NCI-H774 (cell line): ENCODE data around the gene MYH9.

Experiments used
- DNase-seq: peaks from one replicate; lab custom pipeline; 2025; lab: John Stamatoyannopoulos, UW

Gene MYH9

GRCh38 chr22:36348760-36349159 lies 39.0 kb downstream of the MYH9 start:
- no peak for DNase-seq

DNA sequence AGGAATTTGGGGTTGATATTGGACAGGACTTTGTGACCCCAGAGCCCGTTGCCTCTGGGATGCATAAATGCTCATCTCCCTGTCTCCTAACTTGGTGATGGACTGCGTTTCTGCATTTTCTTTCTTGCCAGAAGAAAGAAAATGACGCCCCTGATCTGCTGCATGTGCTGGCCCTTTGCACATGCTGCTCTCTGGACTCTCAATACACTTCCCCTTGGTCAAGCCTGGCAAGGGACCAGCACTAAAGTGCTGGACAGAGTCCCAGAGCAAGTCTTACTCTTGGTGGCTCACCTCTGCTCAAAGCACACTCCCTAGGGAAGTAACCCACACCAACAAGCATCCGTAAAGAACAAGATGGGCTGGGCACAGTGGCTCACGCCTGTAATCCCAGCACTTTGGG lies 40.7 kb downstream of the MYH9 start:
- DNase-seq: no peak

GRCh38 chr22:36344106-36344827 lies 43.5 kb downstream of the MYH9 start:
- DNase-seq: no peak

- DNase-seq: no peak
Observed at GRCh38 chr22:36343720-36344105, 44.1 kb downstream of the MYH9 start.

GRCh38 chr22:36343070-36343719 lies 44.6 kb downstream of the MYH9 start:
- no peak for DNase-seq

DNA sequence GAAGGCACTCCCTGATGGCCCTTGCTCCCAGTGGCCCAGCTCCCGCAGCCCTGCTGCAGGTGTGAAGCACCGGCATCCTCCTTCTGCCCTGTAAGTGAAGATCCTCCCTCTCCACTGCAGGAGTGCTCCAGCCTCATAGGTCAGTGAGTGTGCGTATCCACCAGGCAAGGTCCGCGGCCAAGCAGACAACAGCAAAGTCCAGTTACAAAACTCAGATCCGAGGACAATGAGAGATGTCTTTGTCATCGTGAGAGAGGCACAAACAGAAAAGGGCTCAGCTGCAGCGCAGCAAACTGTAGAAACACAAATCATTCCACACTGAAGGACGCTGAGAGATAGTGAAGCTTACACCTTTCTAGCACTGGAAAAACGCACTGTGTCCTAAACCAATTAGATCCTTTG lies 46.1 kb downstream of the MYH9 start:
- no peak for DNase-seq

DNA sequence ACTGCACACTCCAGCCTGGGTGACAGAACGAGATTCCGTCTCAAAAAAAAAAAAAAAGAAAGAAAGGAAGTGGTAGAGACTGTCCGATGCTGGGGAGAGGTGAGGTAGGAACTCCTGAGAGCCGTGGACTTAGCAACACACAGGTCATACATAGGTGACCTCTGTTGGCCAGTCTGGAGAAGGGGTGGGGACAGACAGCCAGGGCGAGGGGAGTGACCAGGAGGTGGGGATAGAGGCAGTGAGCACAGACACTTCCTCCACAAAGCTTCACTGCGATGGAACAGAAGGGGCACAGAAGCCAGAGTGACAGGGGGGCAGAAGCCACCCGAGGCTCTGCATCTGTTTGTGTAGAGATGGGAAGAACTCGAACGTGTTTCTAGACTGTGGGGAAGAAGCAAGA lies 47.1 kb downstream of the MYH9 start:
- DNase-seq: no peak

GRCh38 chr22:36339171-36340065 lies 48.3 kb downstream of the MYH9 start:
- DNase-seq: no peak

GRCh38 chr22:36337365-36338130 lies 50.2 kb downstream of the MYH9 start:
- no peak for DNase-seq

GRCh38 chr22:36336246-36337182 lies 51.3 kb downstream of the MYH9 start:
- DNase-seq: no peak

- no peak for DNase-seq
Observed at GRCh38 chr22:36335621-36336020, 52.1 kb downstream of the MYH9 start.

DNA sequence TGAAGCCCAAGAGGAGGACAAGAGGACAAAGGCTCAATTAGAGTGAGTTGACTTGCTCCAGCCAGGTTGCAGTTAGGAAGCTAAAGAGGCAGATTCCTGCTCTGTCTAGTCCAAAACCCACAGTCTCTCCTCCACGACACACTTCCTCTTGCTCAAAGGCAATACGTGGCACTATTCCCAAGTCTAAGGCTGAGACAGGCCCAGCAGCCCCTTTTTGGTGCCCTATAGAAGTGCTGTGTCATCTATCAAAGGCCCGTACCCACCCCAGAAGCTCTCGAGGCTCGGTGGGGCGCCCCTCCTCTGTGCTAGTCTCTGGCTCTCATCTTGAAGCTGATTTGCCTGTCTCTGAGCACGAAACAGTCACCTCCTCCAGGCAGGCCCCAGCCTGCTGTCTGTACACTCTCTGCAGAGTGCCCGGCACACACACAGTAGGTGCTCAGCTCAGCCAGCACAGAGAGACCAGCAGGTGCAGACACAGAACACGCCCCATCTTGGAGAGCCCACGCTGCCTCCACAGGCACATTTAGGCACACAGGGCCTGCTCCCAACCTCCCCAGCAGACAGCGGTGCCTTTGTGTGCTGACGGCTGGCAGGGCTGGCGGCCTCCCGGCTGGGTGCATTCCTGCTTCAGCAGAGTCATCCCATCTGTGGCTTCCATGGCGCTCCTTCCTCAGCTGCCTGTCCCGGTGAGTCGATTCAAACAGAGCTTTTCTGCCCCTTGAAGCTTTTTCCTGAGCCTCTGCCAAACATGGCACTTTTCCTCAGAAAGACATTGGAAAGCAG lies 52.8 kb downstream of the MYH9 start:
- DNase-seq: no peak

GRCh38 chr22:36334081-36334820 lies 53.5 kb downstream of the MYH9 start:
- no peak for DNase-seq

DNA sequence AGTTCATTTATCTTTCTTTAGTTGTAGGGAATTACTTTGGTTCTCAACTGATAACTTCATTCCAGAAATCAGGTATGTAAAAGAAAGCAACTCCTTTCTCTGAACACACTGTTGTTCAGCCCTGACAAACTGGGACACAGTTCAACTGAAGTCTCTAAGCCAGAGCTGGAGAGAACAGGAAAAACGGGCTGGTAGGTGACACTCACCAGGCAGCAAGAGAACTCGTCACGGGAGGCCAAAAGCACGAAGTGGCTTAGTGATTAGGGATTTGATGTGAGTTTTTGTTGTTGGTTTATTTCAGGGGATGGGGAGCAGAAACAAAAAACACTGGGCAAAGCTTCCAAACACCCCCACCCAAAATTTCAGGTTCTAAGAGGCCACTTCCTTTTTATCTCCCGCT lies 54.1 kb downstream of the MYH9 start:
- no peak for DNase-seq

DNA sequence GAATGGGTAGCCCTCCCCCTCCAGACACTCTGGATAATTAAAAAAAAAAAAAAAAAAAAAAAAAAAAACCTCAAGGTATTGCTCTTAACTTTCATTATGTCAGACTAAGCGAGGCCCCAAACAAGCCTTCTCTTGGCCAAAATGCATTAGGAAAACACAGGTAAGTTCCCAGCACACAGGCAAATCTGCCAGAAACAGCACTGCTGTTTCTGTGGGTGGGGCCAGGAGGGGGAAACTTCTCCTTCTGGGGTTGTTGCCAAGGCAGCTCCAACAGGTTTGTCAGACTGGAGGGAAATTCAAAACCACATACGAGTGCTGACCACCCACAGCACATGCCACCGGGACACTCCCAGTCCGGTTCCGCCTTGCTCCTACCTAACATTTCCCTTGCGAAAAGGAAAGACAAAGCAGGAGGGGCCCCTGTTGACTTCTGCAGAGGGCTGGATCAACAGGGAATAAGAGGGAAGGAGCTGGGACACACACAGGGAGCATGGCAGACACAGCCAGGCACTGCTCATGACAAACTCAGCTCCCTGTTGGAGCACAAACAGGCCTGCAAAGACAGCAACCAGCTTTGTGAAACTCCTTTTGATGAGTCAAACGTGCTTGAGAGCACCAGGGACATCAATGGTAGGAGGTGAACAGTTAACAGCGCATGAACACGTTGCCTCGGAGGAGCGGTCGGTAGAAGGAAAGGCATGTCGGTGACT lies 55.0 kb downstream of the MYH9 start:
- no peak for DNase-seq

GRCh38 chr22:36331912-36332622 lies 55.7 kb downstream of the MYH9 start:
- no peak for DNase-seq

DNA sequence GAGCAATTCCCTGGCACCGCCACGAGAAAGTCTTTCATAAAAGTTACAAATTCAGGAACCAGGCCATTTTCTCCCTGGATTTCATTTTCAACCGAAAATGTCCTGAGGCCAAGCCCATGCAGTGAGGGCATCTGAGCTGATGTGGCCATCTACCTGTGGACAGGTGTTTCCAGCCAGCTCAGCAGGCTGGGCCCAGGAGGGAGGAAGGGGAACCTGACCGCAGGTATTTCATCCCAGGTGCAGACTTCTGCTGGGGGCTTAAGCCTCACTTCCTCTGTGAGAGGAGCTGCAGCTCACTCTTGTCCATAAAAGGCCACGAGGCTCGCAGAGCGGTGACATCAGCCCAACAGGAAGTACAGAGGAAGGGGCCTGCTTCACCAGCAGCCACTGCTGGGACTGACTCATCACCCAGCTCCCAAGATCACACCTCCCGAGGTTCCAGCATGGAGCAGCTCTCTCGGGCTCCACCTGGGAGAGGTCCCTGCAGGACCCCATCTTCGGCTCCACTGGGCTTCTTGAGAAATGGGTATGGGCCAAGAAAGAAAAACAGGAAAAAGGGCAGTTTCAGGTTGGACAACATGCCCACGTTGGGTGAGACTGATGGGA lies 56.4 kb downstream of the MYH9 start:
- no peak for DNase-seq
